Naive thymus-derived CD4-positive, alpha-beta T cell (primary cell): ENCODE data around the gene CFAP74. TPM values are rescaled to one million over a fixed set of nuclear protein-coding genes. Genes with fewer than 3 reads are reported as not detected.

Experiments used
- ATAC-seq: fragments of 150-1000 bp; cut with Tn5 transposase; 2 replicates; pipeline ENCODE4 v1.10.0; 2021; ENCODE audit warnings: mild to moderate bottlenecking, moderate library complexity
- CTCF ChIA-PET: fragments of 350-600 bp; sonication (Branson Sonifier 250); formaldehyde crosslinking; loops from one replicate; lab custom pipeline; 2021; ENCODE audit warnings: antibody characterized with exemption; lab: Charles Lee
- POLR2A ChIA-PET: fragments of 350-600 bp; sonication (Branson Sonifier 250); formaldehyde crosslinking; loops from one replicate; lab custom pipeline; 2021; ENCODE audit warnings: antibody characterized with exemption, inconsistent platforms; lab: Charles Lee
- DNase-seq, 9 donors: peaks; one replicate each; pipeline versions ENCODE4 v3.0.0 to v3.0.0-alpha.2; 2020 to 2022; ENCODE audit warnings: mixed read lengths in 1 of 9
- H3K27ac ChIP-seq: one replicate; pipeline ENCODE4 v1.7.0; 2013; ENCODE audit warnings: mild to moderate bottlenecking, low read depth, low read length, moderate library complexity
- H3K27me3 ChIP-seq, 2 donors: one replicate each; pipeline ENCODE4 v1.7.0; 2013; ENCODE audit warnings: low read length in 2 of 2, mild to moderate bottlenecking in 2 of 2, moderate library complexity in 2 of 2; ENCODE audit not compliant: control insufficient read depth in 2 of 2, insufficient read depth in 2 of 2
- H3K36me3 ChIP-seq, 3 experiments: 1 replicate in 2 of 3; 2 replicates in 1 of 3; pipeline ENCODE4 v1.7.0; 2013; ENCODE audit warnings: low read length in 3 of 3, mild to moderate bottlenecking in 3 of 3, moderate library complexity in 1 of 3; ENCODE audit not compliant: insufficient read depth in 3 of 3, control insufficient read depth in 2 of 3
- H3K4me1 ChIP-seq, 2 donors: one replicate each; pipeline ENCODE4 v1.7.0; 2013; ENCODE audit warnings: low read length in 2 of 2, mild to moderate bottlenecking in 2 of 2, moderate library complexity in 1 of 2; ENCODE audit not compliant: control insufficient read depth in 2 of 2, insufficient read depth in 2 of 2
- H3K4me3 ChIP-seq: 2 replicates; pipeline ENCODE4 v1.7.0; 2013; ENCODE audit warnings: mild to moderate bottlenecking, low read length
- H3K9me3 ChIP-seq, 3 experiments: 1 replicate in 2 of 3; 2 replicates in 1 of 3; pipeline ENCODE4 v1.7.0; 2013; ENCODE audit warnings: low read length in 3 of 3; ENCODE audit not compliant: control insufficient read depth in 2 of 3
- H3K27ac Mint-ChIP-seq, 9 donors: one replicate each; pipeline ENCODE4 v1.8.0; 2020 to 2022; ENCODE audit warnings: mixed read lengths in 9 of 9, mild to moderate bottlenecking in 8 of 9, moderate library complexity in 5 of 9, inconsistent platforms in 2 of 9
- H3K27me3 Mint-ChIP-seq, 5 donors: one replicate each; pipeline ENCODE4 v1.8.0; 2021 to 2022; ENCODE audit warnings: mixed read lengths in 5 of 5, mild to moderate bottlenecking in 1 of 5
- H3K36me3 Mint-ChIP-seq, 5 donors: one replicate each; pipeline ENCODE4 v1.8.0; 2020 to 2022; ENCODE audit warnings: mixed read lengths in 5 of 5, mild to moderate bottlenecking in 3 of 5, inconsistent platforms in 1 of 5
- H3K4me1 Mint-ChIP-seq, 7 donors: one replicate each; pipeline ENCODE4 v1.8.0; 2020 to 2022; ENCODE audit warnings: mixed read lengths in 7 of 7, mild to moderate bottlenecking in 3 of 7, inconsistent platforms in 1 of 7
- H3K4me3 Mint-ChIP-seq, 10 donors: one replicate each; pipeline ENCODE4 v1.8.0; 2020 to 2022; ENCODE audit warnings: mild to moderate bottlenecking in 10 of 10, mixed read lengths in 10 of 10, moderate library complexity in 6 of 10, inconsistent platforms in 2 of 10
- H3K9me3 Mint-ChIP-seq, 11 donors: one replicate each; pipeline ENCODE4 v1.8.0; 2020 to 2022; ENCODE audit warnings: mixed read lengths in 11 of 11, mild to moderate bottlenecking in 4 of 11, inconsistent platforms in 1 of 11, moderate library complexity in 1 of 11
- intact Hi-C, 2 donors: fragments of 100-400 bp; cut with micrococcal nuclease; formaldehyde crosslinking; loops; one replicate each; pipeline ENCODE4 v1.15.1; 2023
- polyA plus RNA-seq, 2 donors: library from polyadenylated mRNA; unstranded; fragments of 300-500 nt; fragmentation: Illumina TruSeq; gene quantifications; one replicate each; pipeline ENCODE4 v1.2.3, GENCODE V29; 2021
- total RNA-seq, 6 experiments: library from RNA in 5 of 6; stranded (reverse) in 5 of 6; gene quantifications; 1 replicate in 5 of 6; 2 replicates in 1 of 6; pipeline ENCODE4 v1.2.3 and lab custom pipeline; 2021 to 2026

Gene CFAP74
- total and polyA plus RNA-seq, 7 experiments from 2014 or later: not detected

DNA sequence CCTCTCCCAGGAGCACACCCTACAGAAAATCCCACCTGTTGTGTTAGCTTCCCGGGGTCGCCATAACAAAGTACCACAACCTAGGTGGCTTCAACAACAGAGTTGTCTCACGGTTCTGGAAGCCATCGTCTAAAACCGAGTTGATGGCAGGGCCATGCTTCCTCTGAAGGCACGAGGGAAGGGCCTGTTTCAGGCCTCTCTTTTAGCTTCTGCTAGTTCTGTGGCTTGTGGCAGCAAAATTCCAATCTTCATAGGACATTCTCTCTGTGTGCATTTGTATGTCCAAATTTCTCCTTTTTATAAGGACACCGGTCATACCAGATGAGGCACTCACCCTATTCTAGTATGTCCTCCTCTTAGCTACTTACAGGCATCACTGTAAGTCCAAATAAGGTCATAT is 3.2 kb downstream of the CFAP74 start:
- intact Hi-C loops: no loop called here
- Mint-ChIP-seq H3K4me1 (peaks cover 1 to 6% (median 5%) of the 10 kb centered on the region in 7 donors), H3K27me3 (peaks cover 33 to 55% (median 45%) of the 10 kb centered on the region in 5 donors), H3K4me3 (no peak overlapping the region), H3K9me3 (no peaks in the 10 kb centered on the region), H3K36me3 (peaks cover 0 to 3% (median 0%) of the 10 kb centered on the region in 5 donors), H3K27ac (no peak overlapping the region)
- H3K36me3 ChIP-seq: no peaks in the 10 kb centered on the region
- no peak overlapping the region for H3K27ac ChIP-seq
- no peaks in the 10 kb centered on the region for H3K9me3 ChIP-seq
- ChIA-PET CTCF (no interaction called here), POLR2A (no interaction called here)
- ATAC-seq: no peak
- no peaks in the 10 kb centered on the region for H3K27me3 ChIP-seq
- H3K4me3 ChIP-seq: no peak overlapping the region
- no peaks in the 10 kb centered on the region for H3K4me1 ChIP-seq
- DNase-seq: no peak

DNA sequence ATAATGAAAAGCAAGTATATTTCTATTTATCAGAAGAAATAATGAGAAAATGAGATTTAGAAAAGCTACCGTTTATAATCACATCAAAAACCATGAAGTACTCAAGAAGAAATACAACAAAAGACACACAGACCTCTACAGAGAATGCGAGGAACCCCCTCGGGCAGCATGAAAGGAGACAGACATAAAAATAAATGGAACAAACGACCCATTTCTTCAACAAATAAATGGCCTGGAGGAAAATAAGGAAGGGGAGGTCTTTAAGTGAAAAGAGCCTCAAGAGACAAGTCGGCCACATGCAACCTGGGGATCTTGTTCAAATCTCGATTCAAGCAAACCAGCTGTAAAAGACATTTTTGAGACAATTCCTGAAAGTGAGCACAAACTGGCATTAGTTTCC is 6.0 kb downstream of the CFAP74 start:
- ChIA-PET POLR2A (no interaction called here), CTCF (no interaction called here)
- no peak overlapping the region for H3K4me3 ChIP-seq
- H3K4me1 ChIP-seq: no peaks in the 10 kb centered on the region
- intact Hi-C loops: no loop called here
- Mint-ChIP-seq H3K36me3 (peaks cover 0 to 3% (median 0%) of the 10 kb centered on the region in 5 donors), H3K27me3 (peaks cover 19 to 50% (median 27%) of the 10 kb centered on the region in 5 donors), H3K9me3 (no peaks in the 10 kb centered on the region), H3K4me3 (no peak overlapping the region), H3K27ac (no peak overlapping the region), H3K4me1 (peaks cover 5 to 10% (median 8%) of the 10 kb centered on the region in 7 donors)
- ATAC-seq (no peak), DNase-seq (no peak)
- H3K27ac ChIP-seq: no peak overlapping the region
- H3K36me3 ChIP-seq: no peaks in the 10 kb centered on the region
- H3K9me3 ChIP-seq: no peaks in the 10 kb centered on the region
- no peaks in the 10 kb centered on the region for H3K27me3 ChIP-seq

DNA sequence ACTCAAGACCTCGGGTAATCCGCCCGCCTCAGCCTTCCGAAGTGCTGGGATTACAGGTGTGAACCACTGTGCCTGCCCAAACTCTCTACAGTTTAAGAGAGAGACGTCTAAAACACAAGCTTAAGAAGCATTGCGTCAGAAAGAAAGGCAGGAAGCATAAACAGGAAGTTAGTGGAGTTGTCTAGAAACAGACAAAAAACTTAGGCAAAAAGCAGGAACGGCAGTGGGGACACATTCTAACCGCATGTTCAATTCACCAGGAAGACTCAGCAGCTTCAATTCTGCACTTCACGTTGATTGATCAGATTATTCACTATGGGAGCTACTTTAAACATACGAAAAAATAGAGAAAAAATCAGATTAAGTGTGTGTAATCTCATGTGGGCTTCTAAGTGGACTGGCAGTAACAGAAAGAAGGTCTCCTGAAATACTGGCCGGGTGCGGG is 7.4 kb downstream of the CFAP74 start:
- Mint-ChIP-seq H3K36me3 (no peaks in the 10 kb centered on the region), H3K27ac (peak overlapping the region in 1 of 9 donors; percentile 50), H3K27me3 (peaks cover 12 to 42% (median 19%) of the 10 kb centered on the region in 5 donors), H3K9me3 (no peaks in the 10 kb centered on the region), H3K4me3 (peak overlapping the region in 1 of 10 donors; percentile 14), H3K4me1 (peaks cover 5 to 10% (median 8%) of the 10 kb centered on the region in 7 donors)
- Histone ChIP-seq H3K4me1 (no peaks in the 10 kb centered on the region), H3K4me3 (no peak overlapping the region), H3K27me3 (no peaks in the 10 kb centered on the region), H3K9me3 (no peaks in the 10 kb centered on the region), H3K36me3 (no peaks in the 10 kb centered on the region), H3K27ac (no peak overlapping the region)
- ATAC-seq (peak; percentile 51), DNase-seq (peak in 1 of 9 donors; percentile 7)
- intact Hi-C loops: no loop called here
- POLR2A ChIA-PET: no interaction called here
- CTCF ChIA-PET: no interaction called here

DNA sequence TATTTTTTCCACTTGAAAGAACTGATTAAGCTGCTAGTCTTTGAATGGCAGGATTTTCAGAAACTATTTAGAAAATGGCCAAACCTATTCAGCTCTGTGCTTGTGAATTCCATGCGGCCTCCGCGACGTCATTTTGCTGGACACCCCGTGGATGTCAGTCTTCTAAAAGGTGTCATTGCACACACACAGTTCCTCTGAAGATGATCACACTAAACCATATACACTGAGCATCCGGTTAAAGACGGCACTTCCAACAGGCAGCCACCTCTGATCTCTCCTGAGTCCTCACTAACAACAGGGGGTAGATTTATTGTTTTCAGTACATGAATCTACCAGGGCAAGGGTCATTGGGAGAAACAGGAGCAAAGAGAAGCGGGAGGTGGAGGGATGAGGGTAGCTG is 9.1 kb downstream of the CFAP74 start:
- Mint-ChIP-seq H3K36me3 (no peaks in the 10 kb centered on the region), H3K4me1 (peaks cover 5 to 10% (median 8%) of the 10 kb centered on the region in 7 donors), H3K9me3 (peaks cover 0 to 1% (median 0%) of the 10 kb centered on the region in 11 donors), H3K27ac (no peak overlapping the region), H3K4me3 (no peak overlapping the region), H3K27me3 (peaks cover 4 to 27% (median 15%) of the 10 kb centered on the region in 5 donors)
- Histone ChIP-seq H3K4me1 (no peaks in the 10 kb centered on the region), H3K9me3 (no peaks in the 10 kb centered on the region), H3K4me3 (no peak overlapping the region), H3K36me3 (no peaks in the 10 kb centered on the region), H3K27ac (no peak overlapping the region), H3K27me3 (no peaks in the 10 kb centered on the region)
- intact Hi-C loops: no loop called here
- ChIA-PET CTCF (no interaction called here), POLR2A (no interaction called here)
- no peak for ATAC-seq
- no peak for DNase-seq

DNA sequence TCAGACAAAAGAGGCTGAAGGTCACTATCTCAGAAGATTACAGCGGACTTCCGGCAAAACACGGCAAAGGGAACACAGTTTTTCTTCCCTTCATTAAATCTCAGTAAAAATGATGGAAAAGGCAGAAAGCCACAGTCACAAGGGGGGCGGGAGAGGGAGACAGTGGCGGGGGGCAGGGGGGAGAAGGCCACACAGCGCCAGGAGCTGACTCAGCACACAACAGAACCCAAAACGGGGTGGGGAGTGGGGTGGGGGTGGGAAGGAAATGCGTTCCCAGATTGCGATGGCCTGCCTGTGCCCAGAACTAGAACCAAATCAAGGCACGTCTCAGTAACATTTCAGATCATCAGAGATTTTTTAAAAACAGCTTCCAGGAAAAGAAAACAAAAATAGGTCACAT is 13.4 kb downstream of the CFAP74 start:
- Histone ChIP-seq H3K36me3 (no peaks in the 10 kb centered on the region), H3K4me1 (no peaks in the 10 kb centered on the region), H3K27me3 (peaks cover 0 to 3% of the 10 kb centered on the region in 2 donors), H3K9me3 (no peaks in the 10 kb centered on the region), H3K4me3 (no peak overlapping the region), H3K27ac (no peak overlapping the region)
- Mint-ChIP-seq H3K36me3 (no peaks in the 10 kb centered on the region), H3K27ac (no peak overlapping the region), H3K9me3 (peaks cover 0 to 1% (median 0%) of the 10 kb centered on the region in 11 donors), H3K4me3 (no peak overlapping the region), H3K4me1 (peaks cover 2 to 17% (median 14%) of the 10 kb centered on the region in 7 donors), H3K27me3 (peaks cover 5 to 23% (median 12%) of the 10 kb centered on the region in 5 donors)
- CTCF ChIA-PET: no interaction called here
- ATAC-seq (no peak), DNase-seq (no peak)
- POLR2A ChIA-PET: no interaction called here
- intact Hi-C loops: no loop called here

DNA sequence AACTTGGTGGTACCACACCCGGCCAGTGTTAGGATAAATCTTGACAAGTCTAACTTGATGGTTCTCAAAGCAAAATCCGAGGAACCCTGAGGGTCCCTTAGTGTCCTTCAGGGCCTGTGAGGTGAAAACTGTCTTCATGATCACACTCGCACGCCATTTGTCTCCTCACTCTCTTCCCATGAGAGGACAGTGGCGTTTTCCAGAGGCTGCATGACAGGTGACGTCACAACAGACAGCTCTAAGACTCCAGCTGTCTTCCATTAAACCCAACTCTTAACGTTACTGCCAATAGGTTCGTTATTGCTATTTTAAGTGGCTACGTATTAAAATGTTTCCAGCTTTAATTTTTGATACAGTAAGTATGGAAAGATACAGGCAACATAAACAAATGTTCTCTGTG is 13.8 kb downstream of the CFAP74 start:
- ATAC-seq (no peak), DNase-seq (no peak)
- ChIA-PET POLR2A (no interaction called here), CTCF (no interaction called here)
- Histone ChIP-seq H3K9me3 (no peaks in the 10 kb centered on the region), H3K4me1 (no peaks in the 10 kb centered on the region), H3K27ac (no peak overlapping the region), H3K27me3 (peaks cover 0 to 3% of the 10 kb centered on the region in 2 donors), H3K4me3 (no peak overlapping the region), H3K36me3 (no peaks in the 10 kb centered on the region)
- Mint-ChIP-seq H3K27me3 (peaks cover 4 to 21% (median 9%) of the 10 kb centered on the region in 5 donors), H3K4me3 (no peak overlapping the region), H3K27ac (no peak overlapping the region), H3K36me3 (no peaks in the 10 kb centered on the region), H3K9me3 (peaks cover 0 to 1% (median 0%) of the 10 kb centered on the region in 11 donors), H3K4me1 (peaks cover 2 to 15% (median 12%) of the 10 kb centered on the region in 7 donors)
- intact Hi-C loops: no loop called here

DNA sequence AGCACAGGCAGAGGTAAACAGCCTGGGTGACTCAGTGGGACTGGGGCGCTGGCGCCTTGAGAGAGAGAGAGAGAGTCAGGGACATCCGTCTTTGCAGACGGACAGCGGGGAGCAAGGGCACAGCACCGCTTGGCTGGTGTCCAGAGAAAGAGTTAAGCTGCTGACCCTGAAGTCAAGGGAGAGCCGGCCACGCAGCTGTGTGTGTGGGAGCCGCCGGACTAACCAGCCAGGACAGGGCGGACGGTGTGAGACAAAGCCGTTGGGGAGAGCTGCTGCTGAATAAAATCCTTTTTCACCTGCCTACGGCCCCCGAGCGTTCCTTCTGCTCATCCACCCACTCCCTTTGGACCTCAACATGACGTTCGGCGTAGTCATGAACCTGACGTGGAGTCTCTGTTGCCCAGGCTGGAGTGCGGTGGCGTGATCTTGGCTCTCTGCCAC is 14.5 kb downstream of the CFAP74 start:
- ATAC-seq: no peak
- Mint-ChIP-seq H3K4me3 (peak overlapping the region in 4 of 10 donors; percentile 34 to 57 (median 44)), H3K27me3 (peaks cover 0 to 18% (median 7%) of the 10 kb centered on the region in 5 donors), H3K4me1 (peaks cover 2 to 13% (median 11%) of the 10 kb centered on the region in 7 donors), H3K9me3 (peaks cover 0 to 1% (median 0%) of the 10 kb centered on the region in 11 donors), H3K36me3 (no peaks in the 10 kb centered on the region), H3K27ac (peak overlapping the region in 3 of 9 donors; percentile 14 to 28 (median 15))
- H3K4me3 ChIP-seq: no peak overlapping the region
- H3K27me3 ChIP-seq: peaks cover 0 to 3% of the 10 kb centered on the region in 2 donors
- ChIA-PET POLR2A (no interaction called here), CTCF (no interaction called here)
- no peaks in the 10 kb centered on the region for H3K9me3 ChIP-seq
- intact Hi-C loops: no loop called here
- DNase-seq: no peak
- no peaks in the 10 kb centered on the region for H3K4me1 ChIP-seq
- H3K36me3 ChIP-seq: no peaks in the 10 kb centered on the region
- H3K27ac ChIP-seq: no peak overlapping the region
